Measurements from ENCODE around the gene ELOVL7.

GRCh38 chr5:60830581-60831127 lies 13.4 kb downstream of the ELOVL7 start:
- TF ChIP-seq, protein P1, sequence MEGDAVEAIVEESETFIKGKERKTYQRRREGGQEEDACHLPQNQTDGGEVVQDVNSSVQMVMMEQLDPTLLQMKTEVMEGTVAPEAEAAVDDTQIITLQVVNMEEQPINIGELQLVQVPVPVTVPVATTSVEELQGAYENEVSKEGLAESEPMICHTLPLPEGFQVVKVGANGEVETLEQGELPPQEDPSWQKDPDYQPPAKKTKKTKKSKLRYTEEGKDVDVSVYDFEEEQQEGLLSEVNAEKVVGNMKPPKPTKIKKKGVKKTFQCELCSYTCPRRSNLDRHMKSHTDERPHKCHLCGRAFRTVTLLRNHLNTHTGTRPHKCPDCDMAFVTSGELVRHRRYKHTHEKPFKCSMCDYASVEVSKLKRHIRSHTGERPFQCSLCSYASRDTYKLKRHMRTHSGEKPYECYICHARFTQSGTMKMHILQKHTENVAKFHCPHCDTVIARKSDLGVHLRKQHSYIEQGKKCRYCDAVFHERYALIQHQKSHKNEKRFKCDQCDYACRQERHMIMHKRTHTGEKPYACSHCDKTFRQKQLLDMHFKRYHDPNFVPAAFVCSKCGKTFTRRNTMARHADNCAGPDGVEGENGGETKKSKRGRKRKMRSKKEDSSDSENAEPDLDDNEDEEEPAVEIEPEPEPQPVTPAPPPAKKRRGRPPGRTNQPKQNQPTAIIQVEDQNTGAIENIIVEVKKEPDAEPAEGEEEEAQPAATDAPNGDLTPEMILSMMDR (conservative IDR thresholded peaks at IDR 0.05; ENCODE audit: low read depth, low read length), result no peak
- no peak for TF ChIP-seq EZH2 (IDR thresholded peaks at IDR 0.05; ENCODE audit: low read length, unreplicated experiment)

Data from PC-3 (cell line).